Fibroblast of lung (primary cell): Measurements from ENCODE around the gene EIF3D.

ENCODE experiments used
- CTCF ChIP-seq, 2 donors: IDR thresholded peaks in 1 of 2; conservative IDR thresholded peaks in 1 of 2; 1 replicate in 1 of 2; 2 replicates in 1 of 2; pipeline ENCODE4 v1.5.1; 2011 to 2012; ENCODE audit warnings: low read length in 2 of 2, control low read depth in 1 of 2, inconsistent platforms in 1 of 2, low read depth in 1 of 2, mild to moderate bottlenecking in 1 of 2
- EZH2 ChIP-seq: IDR thresholded peaks from 2 replicates; pipeline ENCODE4 v1.5.1; 2012; ENCODE audit warnings: low read length, control low read depth, mild to moderate bottlenecking; ENCODE audit errors: missing control alignments

GRCh38 chr22:36541831-36542411 is 13.0 kb upstream of the EIF3D start:
- TF ChIP-seq CTCF (conservative IDR thresholded peaks at IDR 0.05 in 1 of 2, IDR thresholded peaks at IDR 0.05 in 1 of 2; ENCODE audit: low read depth in 1 of 2, low read length in 2 of 2) = no peak
- TF ChIP-seq EZH2 = no peak
